Hindlimb muscle (tissue), 1 donor: Measurements from ENCODE around the gene TBKBP1. TPM values are rescaled to one million over a fixed set of nuclear protein-coding genes. Genes with fewer than 3 reads are reported as not detected.

Source experiments
- DNase-seq: peaks from one replicate; pipeline ENCODE4 v3.0.0-alpha.2; 2013
- polyA plus RNA-seq: library from polyadenylated mRNA; unstranded; fragments of 120-200 nt; gene quantifications from one replicate; pipeline ENCODE4 v1.2.1, GENCODE V29; 2013; ENCODE audit not compliant: insufficient read length

TBKBP1 gene
- polyA plus RNA-seq, 1 donor = 38.6 TPM

GRCh38 chr17:47715669-47716325 is 21.8 kb downstream of the TBKBP1 start:
- no peak for DNase-seq

DNA sequence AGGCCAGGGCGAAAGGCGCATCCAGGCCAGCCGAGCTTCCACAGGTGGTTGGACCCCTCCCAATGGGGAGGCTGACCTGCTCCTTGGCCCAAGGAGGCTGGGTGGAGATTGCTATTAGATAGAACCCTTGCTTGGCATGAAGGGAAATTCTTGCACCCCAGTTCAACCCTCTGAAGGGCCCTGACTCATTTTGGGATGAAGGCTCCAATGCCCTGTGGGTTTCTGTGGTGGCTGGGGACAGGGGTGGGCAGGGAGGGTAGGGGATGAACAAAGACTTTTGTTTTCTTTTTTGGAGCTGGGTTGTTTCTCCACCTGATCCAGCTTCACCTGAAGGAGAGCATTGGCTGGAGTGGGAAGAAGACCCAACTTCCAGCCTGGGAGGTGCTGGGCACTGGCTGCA is 22.4 kb downstream of the TBKBP1 start:
- no peak for DNase-seq

DNA sequence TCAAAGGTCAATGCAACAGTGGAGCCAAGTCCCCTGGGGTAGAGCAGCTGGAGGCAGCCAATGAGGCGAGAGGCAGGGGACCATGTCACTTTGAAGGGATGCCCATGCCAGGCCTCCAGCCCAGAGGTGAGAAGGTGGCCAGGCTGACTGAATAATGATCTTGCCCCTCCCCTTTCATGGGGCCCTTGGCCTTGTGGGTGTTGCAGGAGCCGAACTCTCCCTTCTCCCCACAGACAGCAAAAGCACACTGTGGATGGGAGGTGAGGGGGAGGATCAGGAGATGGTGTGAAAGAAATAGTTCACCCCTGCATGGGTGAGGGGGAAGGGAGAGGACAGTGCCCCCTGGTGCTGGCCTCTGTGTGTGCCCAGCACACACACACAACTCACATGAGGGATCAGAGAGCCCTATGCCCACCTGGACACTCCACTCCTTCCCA is 23.3 kb downstream of the TBKBP1 start:
- DNase-seq = no peak

- no peak for DNase-seq
These were observed 24.1 kb downstream of the TBKBP1 start for GRCh38 chr17:47717979-47718621.

DNA sequence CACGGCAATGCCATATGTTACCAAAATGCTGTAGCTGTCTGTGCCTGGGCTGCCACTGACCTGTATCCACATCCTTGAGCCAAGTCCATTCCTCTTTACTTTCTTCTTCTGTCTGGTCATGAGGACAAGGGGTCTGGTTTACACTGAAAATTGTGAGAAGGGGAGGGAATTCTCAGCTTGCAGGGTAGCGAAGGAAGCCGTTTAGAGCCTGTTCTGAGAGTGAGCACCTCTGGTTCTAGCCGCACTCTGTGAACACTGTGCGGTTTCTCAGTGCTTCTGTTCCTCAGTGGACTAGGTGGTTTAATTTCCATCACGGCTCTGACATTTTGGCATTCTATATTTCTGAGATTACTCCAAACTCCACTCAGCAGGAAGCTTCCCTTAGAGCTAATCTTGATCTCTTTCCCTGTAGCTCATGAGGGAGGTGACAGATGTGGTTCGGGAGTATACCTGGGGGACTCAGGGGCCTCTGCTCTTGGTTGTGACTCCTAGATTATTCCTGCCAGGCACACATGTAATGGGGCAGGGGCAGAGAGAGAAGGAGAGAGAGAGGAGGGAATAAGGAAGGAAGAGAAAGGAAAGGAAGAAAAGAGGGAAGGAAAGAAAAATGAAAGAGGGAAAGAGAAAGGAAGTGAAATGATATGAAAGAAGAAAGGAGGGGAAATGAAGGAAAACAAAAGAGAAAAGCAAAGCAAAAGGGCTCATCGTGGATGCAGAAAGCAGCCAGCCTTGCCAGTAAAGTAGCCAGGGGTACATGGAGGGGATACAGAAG is 24.9 kb downstream of the TBKBP1 start:
- no peak for DNase-seq

- no peak for DNase-seq
These were observed 25.6 kb downstream of the TBKBP1 start for GRCh38 chr17:47719411-47720152.

DNA sequence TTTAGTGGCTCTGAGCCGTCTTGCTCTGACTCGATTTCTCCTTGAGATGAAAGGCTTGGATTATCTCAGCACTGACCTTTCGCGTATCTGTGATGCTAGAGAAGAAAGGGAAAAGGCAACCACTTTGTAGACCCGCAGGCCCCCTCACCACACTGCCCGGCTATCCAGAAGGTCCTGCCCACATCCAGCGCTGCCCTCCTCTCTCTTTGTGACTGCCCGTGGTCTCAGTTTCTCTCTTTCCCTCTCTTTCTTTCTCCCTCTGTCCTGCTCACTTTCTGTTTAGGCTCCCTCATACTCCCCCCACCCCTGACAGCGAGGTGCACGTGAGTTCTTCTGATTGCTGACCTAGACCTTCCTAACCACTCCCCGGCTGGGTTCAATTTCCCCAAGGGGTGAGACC is 26.2 kb downstream of the TBKBP1 start:
- no peak for DNase-seq

DNA sequence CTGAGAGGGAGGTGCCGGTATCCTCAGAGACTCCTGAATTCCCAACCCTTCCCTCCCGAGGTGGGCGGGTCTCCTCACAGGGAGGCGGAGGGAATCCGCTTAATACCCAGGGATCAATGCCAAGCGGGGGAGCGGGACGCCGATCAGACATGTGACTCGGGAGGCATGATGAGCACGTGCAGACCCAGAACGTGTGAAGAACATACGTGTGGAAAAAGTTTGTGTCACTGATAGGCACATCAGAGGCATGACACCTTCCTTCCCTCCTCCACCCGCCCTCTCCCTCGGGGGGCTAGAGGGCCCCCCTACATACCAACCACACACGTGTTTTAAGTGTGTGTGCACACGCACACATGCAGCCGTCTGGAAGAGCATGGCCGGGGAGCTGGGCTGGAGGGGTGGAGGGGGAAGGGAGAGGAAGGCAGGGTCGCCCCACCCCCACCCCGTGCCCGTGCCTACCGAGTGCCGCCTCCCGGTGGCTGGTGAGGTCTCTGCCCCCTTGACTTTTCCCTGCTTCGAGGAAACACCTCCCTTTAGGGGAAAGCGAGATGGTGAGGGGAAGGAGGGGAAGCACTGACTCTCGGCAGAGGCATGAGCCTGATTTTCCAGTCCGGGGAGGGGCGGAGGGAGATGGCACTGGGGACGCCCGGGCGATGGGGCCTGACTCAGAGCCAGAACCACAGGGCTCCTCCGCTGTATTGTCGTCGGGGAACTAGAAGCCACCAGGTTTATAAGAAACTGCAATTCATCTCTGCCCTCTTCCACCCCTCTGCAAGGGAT is 27.0 kb downstream of the TBKBP1 start:
- no peak for DNase-seq

DNA sequence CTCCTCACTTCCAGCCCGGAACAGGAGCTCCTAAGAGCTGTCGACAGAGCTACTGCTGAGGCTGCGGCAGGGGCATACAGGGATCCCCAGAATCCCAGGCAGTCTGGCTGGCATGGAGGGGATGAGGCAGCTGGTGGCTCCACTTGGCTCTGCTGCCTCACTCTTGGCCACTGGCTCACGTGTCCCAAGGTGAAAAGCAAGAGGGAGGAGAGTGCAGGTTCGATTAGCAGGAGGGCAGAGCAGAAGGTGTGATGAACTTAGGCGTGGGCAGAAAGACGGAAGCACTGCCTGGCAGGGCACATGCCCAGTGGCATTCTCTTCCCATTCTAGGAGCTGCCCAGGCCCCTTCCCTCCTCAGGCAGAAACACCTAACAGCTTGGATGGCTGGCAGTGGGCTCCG is 27.8 kb downstream of the TBKBP1 start:
- DNase-seq = no peak

DNA sequence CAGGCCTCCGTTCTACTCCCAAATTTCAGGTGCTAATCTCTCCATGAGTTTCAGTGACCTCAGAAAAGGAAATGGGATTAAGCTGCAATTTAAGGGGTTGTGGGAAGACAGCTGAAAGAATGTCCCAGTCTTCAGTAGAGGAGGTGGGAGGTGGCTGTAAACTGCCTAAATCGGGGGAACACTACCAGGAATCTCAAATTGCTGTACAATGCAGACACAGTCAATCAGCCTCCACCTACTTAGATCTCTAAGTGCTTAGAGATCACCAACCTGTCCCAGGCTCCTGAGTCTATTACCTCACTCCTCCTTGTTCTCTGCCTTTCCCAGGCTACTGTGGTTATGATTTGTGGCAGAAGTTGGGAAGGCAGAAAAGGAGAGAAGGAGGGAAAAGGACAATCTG is 30.7 kb downstream of the TBKBP1 start:
- DNase-seq = no peak

DNA sequence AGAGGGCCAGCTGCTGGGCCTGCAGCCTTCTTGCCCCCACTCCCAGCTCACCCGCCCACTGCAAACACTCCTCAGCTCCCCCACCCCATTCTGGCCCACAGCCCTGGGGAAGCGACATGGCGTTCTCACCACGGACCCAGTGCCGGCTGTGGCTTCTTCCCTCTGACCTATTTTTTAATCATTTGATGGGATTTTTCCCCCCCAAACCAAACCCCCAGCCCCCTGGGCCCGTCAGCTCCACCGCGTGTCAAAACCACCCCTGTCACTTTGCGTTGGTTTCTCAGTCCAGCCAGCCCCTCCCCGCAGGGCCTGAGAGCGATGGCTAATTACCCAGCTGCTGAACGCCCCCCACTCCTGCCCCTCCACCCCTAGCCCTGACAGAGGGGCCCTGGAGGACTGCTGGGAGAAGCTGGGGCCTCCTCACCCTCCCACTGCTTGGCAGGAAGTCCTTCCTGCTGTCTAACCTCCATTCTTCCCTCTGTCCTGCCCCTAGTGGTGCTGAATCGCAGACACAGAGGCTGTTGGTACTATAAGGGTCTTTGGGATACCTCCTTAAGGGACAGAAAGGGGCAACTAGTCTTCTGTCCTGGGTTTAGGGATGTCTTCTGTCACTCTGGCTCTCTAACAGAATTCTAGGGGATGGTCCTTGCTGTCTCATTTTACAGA is 31.6 kb downstream of the TBKBP1 start:
- no peak for DNase-seq

DNA sequence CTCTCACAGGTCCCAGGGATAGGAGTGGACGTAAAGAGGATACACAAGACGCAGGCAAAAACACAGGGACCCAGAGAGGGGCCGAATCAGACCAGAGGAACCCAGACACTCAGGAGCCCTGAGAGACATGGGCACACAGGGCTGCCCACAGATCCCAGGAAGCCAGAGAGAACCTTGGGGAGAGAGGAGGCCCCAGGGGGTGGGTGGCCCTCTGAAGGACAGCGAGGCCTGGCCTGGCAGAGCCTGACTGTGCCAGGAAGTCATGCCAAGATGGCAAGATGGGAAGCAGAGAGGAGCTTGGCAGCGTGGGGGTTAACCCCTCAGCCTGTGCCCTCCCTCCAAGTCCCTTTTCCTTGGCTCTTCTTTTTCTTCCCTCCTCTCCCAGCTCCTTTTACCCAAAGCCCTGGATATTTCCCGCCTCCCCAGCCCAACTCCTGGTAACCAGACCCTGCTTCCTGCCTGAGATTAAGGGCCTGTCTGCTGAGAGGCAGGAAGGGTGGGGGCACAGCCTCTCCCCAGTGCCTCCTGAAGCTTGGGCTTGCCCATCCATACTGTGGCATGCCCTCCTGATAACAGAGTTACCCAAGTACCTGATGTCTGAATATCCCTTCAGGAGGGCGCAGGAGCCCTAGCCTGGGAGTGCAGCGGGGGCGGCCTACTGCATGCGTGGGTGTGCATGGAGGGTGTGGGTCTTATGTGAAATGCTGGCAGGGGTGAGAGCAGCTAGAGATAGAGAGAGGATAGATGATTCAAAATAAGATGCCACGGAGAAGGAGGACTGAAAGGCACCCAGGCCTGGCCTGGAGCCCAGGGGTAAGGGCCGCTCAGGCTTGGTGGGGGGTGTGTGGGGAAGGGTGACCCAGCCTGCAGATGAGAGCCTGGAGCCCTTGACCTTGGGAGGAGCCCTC is 33.1 kb downstream of the TBKBP1 start:
- no peak for DNase-seq

DNA sequence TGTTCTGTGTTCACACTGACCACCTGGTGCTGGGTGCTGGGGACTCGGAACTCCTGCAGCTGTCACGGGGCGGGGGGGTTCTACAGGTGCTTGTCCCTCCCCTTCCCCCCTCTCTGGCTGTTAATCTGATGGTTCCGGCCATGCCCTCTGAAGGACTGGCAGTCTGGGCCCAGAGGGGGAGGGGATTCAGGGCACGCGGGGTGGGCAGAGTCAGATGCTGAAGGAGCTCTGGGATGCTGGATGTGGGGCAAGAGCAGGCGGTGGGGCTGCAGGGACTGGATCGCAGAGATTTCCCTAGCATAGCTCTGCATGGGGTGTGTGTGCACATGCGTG is 33.7 kb downstream of the TBKBP1 start:
- no peak for DNase-seq

DNA sequence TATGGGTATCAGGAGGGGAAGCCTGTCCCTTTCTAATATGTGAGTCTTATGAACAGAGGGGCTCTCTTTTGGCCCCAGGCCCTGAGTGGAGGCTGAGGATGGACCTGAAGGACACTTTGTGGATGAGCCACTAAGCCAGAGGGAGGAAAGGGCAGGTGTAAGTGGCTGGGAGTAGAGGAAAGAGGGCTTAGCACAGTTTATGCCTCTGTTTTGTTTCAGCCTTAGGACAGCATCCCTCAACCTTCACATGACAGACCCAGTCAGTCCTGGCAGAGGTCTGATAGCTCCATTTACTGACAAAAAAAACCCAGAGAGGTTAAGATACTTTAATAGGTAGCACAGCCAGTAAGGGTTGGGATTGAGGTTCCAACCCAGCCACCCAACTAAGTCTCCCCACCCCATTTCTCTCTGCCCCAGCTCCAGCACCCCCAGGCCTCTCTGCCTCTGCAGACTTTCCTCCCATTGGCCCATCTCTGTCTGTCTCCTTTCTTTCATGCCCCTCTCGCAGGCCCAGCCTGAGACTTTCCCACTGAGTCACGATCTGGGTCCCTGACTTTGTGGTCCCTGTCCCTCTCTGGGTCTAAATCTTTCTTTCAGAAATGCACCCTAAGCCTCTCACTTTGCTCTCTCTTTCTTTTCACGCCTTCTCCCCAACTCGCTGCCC is 34.4 kb downstream of the TBKBP1 start:
- no peak for DNase-seq

DNA sequence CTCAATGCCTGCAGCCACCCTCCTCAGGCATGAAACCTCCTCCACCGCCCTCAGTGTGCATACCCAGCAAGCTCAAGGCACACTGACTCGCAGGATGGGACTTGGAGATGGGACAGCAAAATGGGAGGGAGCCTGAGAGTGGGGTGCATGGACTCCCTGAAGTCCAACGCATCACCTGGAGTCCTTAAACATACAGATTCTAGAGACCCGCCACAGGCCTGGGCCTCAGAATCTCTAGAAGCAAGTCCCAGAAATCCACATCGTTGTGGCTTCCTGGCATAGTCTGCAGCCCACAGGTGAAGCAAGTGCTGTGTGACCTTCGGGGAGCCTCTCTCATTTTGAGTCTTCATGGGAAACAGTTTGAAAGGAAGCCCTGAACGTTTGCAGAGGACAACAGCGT is 35.5 kb downstream of the TBKBP1 start:
- no peak for DNase-seq

DNA sequence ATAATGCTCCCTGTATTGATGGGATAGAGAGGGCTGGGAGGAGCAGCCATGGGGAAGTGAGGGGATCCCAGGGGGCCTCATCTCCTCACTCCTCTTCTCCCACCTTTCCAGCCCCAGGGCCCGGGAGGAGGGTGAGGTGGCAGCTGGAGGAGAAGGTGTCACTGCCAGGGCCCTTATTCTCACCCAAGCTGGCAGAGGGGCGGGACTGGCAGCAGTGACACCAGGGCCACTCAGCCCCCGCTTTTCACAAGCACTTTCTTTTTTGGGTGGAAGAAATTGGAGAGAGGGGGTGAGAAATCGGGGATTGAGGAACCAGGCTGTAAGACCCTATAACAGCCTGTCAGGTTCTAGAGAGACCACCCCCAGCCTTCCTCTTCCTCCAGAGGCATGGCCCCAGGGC is 36.7 kb downstream of the TBKBP1 start:
- no peak for DNase-seq

- DNase-seq = no peak
These were observed 37.4 kb downstream of the TBKBP1 start for GRCh38 chr17:47731396-47731795.

DNA sequence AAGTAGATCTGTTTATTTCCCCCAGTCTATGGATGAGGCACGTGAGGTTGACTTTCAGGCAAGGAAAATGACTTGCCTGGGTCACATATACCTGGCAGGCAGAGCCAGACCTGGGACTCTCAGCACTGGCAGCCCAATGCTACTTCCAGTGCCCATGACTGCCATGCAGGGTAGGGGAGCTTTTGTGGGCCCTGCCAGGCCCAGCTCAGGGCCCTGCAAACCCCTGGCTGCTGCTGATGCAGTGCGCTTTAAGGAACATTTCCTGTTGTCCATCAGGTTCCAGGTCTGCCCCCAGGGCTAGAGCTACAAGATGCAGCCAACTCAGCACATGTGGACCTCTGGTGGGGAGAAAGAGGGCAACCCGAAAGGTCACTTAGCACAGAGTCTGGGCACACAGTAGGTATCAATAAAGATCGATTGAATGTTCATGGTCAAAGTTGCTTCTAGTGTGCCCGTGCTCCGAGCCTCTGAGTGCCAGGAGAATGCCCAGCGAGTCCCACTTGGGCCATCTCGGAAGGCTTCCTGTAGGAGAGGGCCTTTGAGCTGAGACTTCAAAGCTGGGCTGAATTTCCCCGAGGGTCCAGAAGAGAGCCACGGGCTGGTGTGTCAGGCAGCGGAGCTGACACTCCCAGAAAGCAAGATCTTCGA is 38.6 kb downstream of the TBKBP1 start:
- DNase-seq = no peak

- DNase-seq = peak; percentile 23
These were observed 39.2 kb downstream of the TBKBP1 start, which contains the start of gene TBX21 for GRCh38 chr17:47733047-47733673. TSS of gene TBX21 (plus strand) at chr17:47733236. CDS start at chr17:47733455, 219 bp downstream.
